Activated CD4-positive, alpha-beta T cell treated with anti-CD3 and anti-CD28 coated beads for 1 hour (primary cell): ENCODE data around the gene ZNF521.
"Not testable (repeated sequence)": the region's sequence is repeated elsewhere in the genome, so short reads cannot be mapped to it uniquely, and the experiment has no call there.

Source experiments
- DNase-seq: peaks from one replicate; pipeline ENCODE4 v3.0.0-alpha.2; 2020

ZNF521 gene

DNA sequence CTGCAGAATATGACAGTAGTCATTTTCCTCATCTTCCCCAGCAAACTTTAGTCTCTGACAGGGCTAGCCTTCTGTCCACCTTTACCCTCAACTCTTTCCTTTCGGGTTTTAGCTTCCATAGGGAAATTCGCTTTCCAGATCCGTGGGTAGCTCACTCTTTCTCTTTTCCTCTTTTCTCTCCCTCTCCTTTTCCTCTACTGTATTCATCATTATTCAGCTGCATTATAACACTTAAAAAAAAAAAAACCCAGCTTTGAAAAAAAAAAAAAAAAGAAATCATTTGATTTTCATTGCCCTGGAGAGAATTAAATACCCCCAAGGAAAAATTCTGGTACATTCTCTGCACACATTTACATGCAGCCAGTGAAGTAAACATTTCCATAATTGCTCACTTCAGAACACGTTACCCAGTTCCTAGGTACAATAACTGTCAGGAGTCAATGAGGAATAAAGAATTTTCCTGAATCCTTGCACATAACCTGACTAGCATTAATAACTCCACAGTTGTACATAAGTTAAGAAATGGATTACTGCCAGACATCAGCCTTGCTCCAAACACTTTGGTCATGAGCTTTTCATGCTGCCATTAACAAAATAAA lies 63.5 kb downstream of the ZNF521 start:
- no peak for DNase-seq

- no peak for DNase-seq
Observed at GRCh38 chr18:25287106-25287505, 64.9 kb downstream of the ZNF521 start.

GRCh38 chr18:25284861-25285550 lies 67.0 kb downstream of the ZNF521 start:
- DNase-seq = no peak

DNA sequence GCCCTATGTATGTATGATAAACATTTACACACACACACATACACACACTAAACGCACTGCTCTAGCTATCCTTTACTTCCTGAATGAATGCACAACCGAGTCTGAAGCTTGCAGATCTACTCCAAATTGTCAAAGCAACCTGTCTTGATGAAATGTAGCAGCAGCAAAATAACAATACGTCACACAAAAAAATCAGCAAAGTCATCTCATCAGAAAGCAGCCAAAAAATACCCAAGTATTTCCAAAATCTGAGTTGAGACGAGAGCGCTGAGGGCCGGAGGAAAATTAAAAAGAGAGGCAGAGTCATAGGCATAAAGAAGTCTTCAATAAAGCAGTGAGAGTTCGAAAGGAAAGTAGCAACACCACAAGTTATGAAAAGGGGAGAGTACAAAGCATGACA lies 67.7 kb downstream of the ZNF521 start:
- no peak for DNase-seq

- no peak for DNase-seq
Observed at GRCh38 chr18:25283781-25284180, 68.2 kb downstream of the ZNF521 start.

- no peak for DNase-seq
Observed at GRCh38 chr18:25282896-25283703, 68.9 kb downstream of the ZNF521 start.

GRCh38 chr18:25282282-25282681 lies 69.7 kb downstream of the ZNF521 start:
- DNase-seq = no peak

DNA sequence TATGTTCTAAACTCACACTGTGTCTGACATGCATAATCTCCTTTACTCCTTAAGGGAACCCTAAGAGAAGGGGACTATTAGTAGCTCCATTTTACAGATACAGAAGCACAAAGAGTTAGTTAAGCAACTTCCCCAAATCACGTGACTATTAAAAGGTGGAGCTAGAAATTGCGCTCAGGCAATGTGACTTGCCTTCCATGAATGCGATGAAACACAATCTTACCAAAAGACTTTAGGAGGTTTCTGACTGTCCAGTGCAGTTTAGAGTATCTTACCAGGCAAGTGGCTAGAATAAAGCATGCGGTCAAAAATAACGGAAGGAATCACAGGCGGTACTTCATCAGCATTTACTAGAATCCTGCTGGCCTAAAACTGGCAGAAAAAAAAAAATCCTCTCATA lies 70.4 kb downstream of the ZNF521 start:
- no peak for DNase-seq

DNA sequence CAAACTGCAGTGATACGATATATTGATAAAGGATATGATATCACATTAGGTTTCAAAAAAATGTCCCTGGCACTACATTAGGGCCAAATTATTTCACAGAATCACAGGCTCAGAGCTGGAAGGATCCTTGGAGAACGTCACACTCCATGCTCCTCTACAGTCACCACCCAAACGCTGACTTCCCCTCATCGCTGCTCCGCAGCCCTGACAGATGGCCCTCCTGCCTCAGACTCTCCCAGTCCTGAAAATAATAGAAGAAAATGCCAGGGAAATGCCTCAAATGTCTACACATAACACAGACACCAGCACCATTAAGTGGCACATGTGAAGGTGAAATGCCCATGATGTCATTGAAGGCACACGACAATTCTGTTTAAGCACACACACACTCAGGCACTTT lies 72.0 kb downstream of the ZNF521 start:
- no peak for DNase-seq

DNA sequence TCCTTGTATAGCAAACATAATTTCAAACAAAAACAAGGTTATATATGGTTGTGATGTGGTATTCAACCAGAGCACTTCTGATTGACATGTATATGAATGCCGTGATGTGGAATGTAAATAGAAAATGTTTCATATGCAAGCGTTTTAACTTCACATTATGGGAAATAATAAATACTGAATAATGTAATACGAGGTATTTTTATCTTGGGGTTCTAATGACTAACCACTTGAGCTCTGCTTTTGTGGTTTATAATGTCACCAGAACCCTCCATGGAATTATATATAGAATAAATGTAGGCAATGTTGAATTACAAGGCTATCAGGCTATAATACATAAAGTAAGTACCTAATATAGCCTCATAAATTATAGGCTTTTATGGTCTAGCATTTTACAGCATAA lies 72.4 kb downstream of the ZNF521 start:
- no peak for DNase-seq

DNA sequence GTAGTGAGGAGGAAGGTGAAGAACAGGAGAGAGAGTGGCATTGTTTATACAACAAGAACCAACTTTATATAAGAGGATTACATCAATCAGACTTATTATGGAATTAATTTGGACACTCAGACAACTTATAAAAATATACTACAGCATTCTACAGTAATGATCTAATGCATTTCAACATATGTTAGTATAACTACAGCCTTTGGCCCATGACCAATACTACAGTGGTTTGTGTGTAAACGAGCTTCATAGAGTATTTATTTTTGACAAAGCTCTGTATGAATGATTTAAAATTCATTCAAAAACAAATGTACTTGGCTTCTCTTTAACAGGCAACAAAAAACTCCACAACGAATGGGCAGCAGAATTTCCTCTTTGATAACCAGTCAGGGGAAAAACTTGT lies 72.8 kb downstream of the ZNF521 start:
- DNase-seq = no peak

- DNase-seq = no peak
Observed at GRCh38 chr18:25278394-25278793, 73.6 kb downstream of the ZNF521 start.

DNA sequence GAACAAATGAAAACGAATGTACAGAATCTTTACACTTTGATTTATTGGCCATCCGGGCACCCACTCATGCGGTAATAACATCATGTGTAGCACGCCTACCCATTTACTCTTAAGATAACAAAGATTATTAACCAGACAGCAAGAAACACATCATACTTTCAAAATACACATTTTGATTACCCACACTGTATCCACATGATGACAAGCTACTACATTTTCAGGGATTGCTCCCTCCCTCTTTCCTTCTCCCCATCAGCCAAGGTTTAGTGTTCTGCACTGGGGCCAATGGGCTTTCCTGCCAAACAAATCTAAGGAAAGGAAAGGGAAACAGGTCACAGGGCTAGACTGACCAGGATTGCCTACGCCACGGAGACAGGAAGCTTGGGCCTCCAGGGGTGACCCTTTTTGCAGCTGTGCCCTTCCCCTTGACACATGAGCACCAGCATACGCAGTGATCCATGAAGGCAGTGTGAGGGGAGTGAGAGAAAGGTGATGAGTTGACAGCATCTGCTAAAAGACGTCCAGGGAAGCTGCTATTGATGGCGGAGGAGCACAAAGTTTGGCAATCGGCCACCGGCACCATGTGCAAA lies 76.5 kb downstream of the ZNF521 start:
- no peak for DNase-seq

- DNase-seq = no peak
Observed at GRCh38 chr18:25274926-25275325, 77.0 kb downstream of the ZNF521 start.

- not testable (repeated sequence) for DNase-seq
Observed at GRCh38 chr18:25266931-25267527, 84.9 kb downstream of the ZNF521 start.

- DNase-seq = no peak
Observed at GRCh38 chr18:25262920-25263319, 89.0 kb downstream of the ZNF521 start.

DNA sequence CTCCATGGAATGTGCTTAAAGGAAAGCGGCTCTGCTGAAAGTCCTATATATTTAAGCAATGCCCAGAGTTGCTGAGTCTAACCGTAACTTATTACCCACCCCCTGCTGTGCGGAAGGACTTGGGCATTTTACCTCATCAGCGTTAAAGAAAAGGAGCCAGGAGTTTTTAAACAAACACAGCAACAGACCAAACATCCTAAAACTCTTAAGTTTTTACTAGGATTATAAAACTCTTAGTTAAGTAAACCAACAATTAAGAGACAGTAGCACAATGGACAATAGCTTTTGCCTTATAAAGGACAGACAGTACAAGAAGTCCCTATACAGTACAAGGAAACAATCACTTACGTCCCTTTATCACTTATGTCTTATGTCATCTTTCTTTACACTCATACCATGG lies 90.2 kb downstream of the ZNF521 start:
- no peak for DNase-seq

DNA sequence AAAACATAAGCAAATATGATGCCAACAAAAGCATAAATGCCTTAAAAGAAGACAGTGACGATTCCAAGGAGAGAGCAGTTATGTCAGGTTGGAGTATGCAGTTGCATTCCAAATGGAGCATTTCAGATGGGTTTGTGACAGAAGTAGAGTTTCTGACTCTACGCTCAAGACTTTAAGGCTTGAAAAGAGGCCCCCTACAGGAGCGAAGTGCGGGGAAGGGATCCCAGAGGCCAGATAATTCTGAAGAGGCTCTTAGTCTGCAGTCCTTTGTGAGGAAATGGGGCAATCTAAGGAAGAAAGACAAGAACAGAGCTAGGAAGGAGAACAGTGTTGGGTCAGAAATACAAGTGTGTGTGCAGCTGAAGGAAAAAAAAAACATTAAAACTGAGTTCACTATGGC lies 95.5 kb downstream of the ZNF521 start:
- no peak for DNase-seq

GRCh38 chr18:25253779-25254178 lies 98.2 kb downstream of the ZNF521 start:
- no peak for DNase-seq

DNA sequence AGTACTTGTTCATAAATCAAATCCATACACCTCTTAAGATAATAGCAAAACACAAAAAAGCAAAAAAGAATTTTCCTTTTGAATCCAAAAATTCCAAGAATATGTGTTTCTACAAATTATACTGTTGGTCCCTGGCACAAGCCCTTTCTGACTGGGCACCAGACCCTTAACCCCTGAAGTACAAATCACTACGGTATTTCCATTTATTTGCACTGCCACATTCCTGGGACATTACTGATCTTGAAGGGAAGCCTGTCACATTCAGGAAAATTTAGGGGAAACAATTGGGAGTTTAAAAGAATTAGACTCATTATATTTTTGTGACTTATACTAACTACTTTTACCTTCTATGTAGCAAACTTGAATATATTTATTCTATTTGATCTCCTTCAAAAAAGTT lies 98.8 kb downstream of the ZNF521 start:
- no peak for DNase-seq

DNA sequence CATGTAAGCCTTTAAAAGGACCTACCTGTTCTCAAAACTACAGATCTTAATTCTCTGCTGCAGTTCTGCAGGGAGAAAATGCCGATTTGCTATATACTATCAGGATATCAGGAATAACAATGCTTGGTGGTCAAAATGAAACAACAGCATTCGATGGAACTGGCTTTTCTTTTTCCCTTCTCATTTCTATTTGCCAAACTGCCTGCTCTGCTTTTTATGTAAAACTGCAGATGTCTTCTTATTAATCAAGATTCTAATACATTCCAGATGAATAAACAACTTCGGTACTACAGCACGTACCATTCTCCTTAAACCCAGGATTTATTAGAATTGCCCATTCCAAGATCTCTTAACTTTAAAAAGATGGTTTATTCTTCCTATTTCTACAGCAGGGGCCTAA lies 100.9 kb downstream of the ZNF521 start:
- DNase-seq = no peak

- no peak for DNase-seq
Observed at GRCh38 chr18:25250474-25250851, 101.5 kb downstream of the ZNF521 start.

- no peak for DNase-seq
Observed at GRCh38 chr18:25248755-25249154, 103.2 kb downstream of the ZNF521 start.
